Suppressor macrophage treated with lipopolysaccharide for 4 hours (primary cell): ENCODE results near the gene PPP1R15A.
"Not testable (repeated sequence)": the region's sequence is repeated elsewhere in the genome, so short reads cannot be mapped to it uniquely, and the experiment has no call there.

Source experiments
- DNase-seq: peaks from one replicate; pipeline ENCODE4 v3.0.0-alpha.2; 2020

Gene PPP1R15A

GRCh38 chr19:48881741-48882657, 9.8 kb downstream of the PPP1R15A start:
- DNase-seq = no peak

DNA sequence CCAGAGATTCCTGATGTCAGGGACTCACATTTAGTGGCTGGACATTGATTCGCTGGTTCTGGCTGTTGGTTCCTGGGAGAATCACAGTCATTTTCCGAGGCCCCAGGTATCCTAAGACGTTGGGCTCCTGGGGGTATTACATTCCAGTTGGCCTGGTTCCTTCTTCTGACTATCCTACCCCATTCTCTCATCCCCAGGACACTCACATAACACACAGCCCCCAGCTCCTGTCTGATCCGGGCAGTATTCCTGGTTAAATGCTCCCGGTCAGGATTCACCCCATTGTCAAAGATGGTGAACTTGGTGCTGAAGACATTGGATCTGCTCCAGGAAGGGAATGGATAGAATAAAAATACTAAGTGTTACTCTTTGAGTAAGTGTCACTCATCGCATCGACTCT, 11.5 kb downstream of the PPP1R15A start:
- DNase-seq = no peak

- no peak for DNase-seq
Measured at GRCh38 chr19:48887861-48888612, 15.8 kb downstream of the PPP1R15A start.

- DNase-seq = not testable (repeated sequence)
Measured at GRCh38 chr19:48889496-48889895, 17.3 kb downstream of the PPP1R15A start.

DNA sequence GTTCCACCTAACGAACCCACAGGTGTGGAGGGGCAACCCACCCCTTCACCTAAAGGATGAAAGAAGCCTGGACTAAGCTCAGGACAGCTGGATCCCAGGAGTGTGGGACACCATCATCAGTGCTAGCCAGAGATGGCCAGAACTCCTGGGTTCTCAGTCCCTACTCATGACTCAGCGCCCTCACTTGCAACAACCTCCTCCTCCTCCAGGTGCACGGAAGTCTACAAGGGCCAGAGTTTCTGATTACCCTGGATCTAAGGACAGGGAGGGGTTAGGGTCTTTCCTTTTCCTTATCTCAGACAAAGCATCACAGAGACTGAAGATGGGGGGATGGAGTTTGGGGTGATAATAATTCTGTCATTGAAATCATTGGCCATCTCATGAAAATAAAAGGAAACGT, 18.3 kb downstream of the PPP1R15A start:
- no peak for DNase-seq

GRCh38 chr19:48895226-48895625, 23.0 kb downstream of the PPP1R15A start:
- no peak for DNase-seq

- DNase-seq = no peak
Measured at GRCh38 chr19:48896191-48896720, 24.0 kb downstream of the PPP1R15A start.

DNA sequence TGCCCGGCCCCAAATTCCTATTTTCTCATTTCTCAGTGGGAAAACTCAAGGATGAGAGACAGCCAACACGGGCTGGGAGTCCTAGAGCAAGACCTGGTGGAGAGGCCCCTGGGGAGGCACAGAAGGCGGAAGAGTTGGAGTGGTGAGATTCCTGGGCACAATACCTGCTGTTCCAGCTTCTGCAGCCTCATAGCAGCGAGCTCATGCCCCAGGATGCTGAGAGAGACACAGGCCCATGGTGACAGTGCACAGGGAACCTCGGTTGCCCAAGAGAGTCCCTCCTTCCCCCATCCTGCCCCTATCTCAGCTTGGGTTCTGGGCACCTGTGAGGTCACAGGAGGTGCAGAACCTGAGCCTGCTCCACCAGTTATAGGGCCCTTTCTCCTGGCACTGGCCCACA, 25.0 kb downstream of the PPP1R15A start:
- DNase-seq = no peak

GRCh38 chr19:48899386-48899749, 27.1 kb downstream of the PPP1R15A start:
- DNase-seq = not testable (repeated sequence)

- DNase-seq = peak; percentile 100
Measured at GRCh38 chr19:48899781-48900476, 27.7 kb downstream of the PPP1R15A start, which contains the start of gene NUCB1. Gene NUCB1, plus strand, starts transcription at chr19:48900312. Its CDS starts 485 bp downstream, at chr19:48900797.

GRCh38 chr19:48900477-48901406, 28.5 kb downstream of the PPP1R15A start:
- peak; percentile 54 for DNase-seq

DNA sequence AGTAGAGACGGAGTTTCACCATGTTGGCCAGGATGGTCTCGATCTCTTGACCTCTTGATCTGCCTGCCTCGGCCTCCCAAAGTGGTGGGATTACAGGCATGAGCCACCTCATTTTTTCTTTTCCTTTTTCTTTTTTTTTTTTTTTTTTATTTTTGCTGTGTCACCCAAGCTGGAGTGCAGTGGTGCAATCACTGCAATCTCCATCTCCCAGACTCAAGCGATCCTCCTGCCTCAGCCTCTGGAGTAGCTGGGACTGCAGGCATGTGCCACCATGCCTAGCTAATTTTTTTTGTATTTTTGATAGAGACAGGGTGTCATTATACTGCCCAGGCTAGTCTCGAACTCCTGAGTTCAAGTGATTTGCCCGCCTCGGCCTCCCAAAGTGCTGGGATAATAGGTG, 30.1 kb downstream of the PPP1R15A start:
- DNase-seq = not testable (repeated sequence)

DNA sequence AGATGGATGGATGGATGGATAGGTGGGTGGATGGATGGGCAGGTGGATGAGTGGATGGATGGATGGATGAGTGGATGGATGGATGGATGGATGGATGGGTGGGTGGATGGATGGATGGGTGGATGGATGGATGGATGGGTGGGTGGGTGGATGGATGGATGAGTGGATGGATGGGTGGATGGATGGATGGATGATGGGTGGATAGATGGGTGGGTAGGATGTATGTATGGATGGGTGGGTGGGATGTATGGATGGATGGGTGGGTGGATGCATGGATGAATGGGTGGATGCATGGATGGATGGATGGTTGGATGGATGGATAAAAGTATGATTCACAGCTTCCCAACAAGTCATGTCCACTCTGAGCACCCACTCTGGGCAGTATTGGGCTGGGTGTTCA, 31.6 kb downstream of the PPP1R15A start:
- DNase-seq = not testable (repeated sequence)

DNA sequence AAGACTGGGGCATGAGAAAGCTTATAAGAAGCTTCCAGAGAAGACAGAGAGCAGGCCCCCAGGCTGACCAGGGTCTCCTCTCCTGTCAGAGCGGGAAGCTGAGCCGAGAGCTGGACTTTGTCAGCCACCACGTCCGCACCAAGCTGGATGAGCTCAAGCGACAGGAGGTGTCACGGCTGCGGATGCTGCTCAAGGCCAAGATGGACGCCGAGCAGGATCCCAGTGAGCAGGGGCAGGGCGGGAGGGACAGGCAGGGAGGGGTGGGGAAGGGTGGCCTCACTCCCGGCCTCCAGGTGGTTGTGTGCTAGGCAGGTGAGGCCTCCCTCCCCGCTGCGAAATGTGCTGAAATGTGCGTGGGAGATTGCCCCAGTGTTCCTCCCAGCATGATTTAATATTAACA, 33.4 kb downstream of the PPP1R15A start:
- no peak for DNase-seq

- no peak for DNase-seq
Measured at GRCh38 chr19:48906324-48906723, 34.1 kb downstream of the PPP1R15A start.

- peak; percentile 36 for DNase-seq
Measured at GRCh38 chr19:48907671-48908070, 35.5 kb downstream of the PPP1R15A start.

GRCh38 chr19:48909424-48910077, 37.3 kb downstream of the PPP1R15A start:
- DNase-seq = not testable (repeated sequence)

DNA sequence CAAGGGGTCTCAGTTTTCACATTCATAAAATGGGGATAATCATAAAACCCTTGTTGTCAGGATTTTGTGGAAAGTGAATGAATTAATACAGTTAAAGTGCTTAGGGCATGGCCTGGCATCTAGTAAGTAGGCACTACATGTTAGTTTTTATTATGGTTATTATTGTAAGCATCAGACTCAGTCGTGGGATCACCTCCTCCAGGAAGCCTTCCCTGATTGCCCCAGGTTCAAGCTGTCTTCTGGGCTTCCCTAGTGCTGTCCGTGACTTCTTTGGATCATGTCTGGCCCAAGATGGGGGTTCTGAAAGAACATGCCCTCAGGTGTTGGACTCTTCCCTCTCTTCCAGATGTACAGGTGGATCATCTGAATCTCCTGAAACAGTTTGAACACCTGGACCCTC, 38.6 kb downstream of the PPP1R15A start:
- DNase-seq = no peak

DNA sequence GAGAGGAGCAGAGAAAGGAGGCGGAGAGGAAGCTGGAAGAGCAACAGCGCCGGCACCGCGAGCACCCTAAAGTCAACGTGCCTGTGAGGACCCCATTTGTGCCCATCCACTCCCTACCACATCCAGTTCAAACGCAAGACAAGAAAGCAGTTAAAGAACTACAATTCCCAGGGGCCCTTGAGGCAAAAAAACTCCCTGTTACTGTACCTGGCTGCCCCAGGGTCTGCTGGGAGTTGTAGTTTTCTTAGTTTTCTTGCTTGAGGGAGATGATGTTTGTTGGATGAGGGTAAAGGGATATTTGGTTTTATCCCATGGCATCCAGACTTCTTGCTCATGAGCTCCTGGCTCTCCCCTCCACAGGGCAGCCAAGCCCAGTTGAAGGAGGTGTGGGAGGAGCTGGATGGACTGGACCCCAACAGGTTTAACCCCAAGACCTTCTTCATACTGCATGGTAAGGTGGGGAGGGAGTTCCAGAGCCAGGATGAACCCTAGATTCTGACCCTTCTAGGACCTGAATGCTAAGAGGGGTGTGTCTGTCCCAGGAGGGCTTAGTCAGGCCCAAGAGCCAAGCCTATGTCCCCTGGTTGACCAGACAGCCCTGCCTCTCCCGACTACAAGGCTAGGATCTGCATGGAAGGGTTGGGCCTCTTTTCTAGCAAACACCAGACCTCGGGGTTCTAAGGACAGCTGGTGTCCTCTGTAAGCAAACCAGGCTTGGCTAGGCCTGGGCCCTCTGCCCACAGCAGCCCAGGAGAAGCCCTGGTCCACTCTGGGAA, 41.1 kb downstream of the PPP1R15A start:
- no peak for DNase-seq

GRCh38 chr19:48914181-48914580, 42.0 kb downstream of the PPP1R15A start:
- no peak for DNase-seq
